H1 (cell line): ENCODE results near the gene EIPR1.

Experiments
- ATF3 ChIP-seq: IDR thresholded peaks from 2 replicates; pipeline ENCODE4 v1.6.1; 2011; ENCODE audit warnings: low read depth, mild to moderate bottlenecking, low read length; ENCODE audit not compliant: insufficient read depth
- CREB1 ChIP-seq: IDR thresholded peaks from 2 replicates; pipeline ENCODE4 v1.6.1; 2012; ENCODE audit warnings: inconsistent platforms
- CTCF ChIP-seq, 3 experiments: IDR thresholded peaks; 1 replicate in 2 of 3; 2 replicates in 1 of 3; pipeline versions ENCODE4 v1.5.1 to v1.6.1; 2011; ENCODE audit warnings: low read length in 3 of 3, mild to moderate bottlenecking in 3 of 3, inconsistent platforms in 2 of 3, low read depth in 1 of 3, moderate library complexity in 1 of 3; ENCODE audit not compliant: insufficient read depth in 1 of 3; ENCODE audit errors: control extremely low read depth in 1 of 3
- JUN ChIP-seq: IDR thresholded peaks from 2 replicates; pipeline ENCODE4 v1.6.1; 2011; ENCODE audit warnings: low read depth, mild to moderate bottlenecking, improper control_type of control experiment, low read length
- POLR2A ChIP-seq, 2 experiments: IDR thresholded peaks; 1 replicate in 1 of 2; 2 replicates in 1 of 2; pipeline ENCODE4 v1.6.1; 2011; ENCODE audit warnings: low read depth in 2 of 2, low read length in 2 of 2, mild to moderate bottlenecking in 2 of 2; ENCODE audit errors: control extremely low read depth in 1 of 2
- POU5F1 ChIP-seq: IDR thresholded peaks from 2 replicates; pipeline ENCODE4 v1.6.1; 2011; ENCODE audit warnings: low read depth, mild to moderate bottlenecking, low read length, moderate library complexity
- SP2 ChIP-seq: IDR thresholded peaks from 2 replicates; pipeline ENCODE4 v1.6.1; 2012; ENCODE audit warnings: mild to moderate bottlenecking, low read length, inconsistent platforms
- SRF ChIP-seq: IDR thresholded peaks from 2 replicates; pipeline ENCODE4 v1.6.1; 2011; ENCODE audit warnings: mild to moderate bottlenecking, low read depth, low read length, moderate library complexity
- TBP ChIP-seq: IDR thresholded peaks from 2 replicates; pipeline ENCODE4 v1.6.1; 2011; ENCODE audit warnings: low read depth, low read length, improper control_type of control experiment
- YY1 ChIP-seq: IDR thresholded peaks from 2 replicates; pipeline ENCODE4 v1.6.1; 2011; ENCODE audit warnings: low read depth, mild to moderate bottlenecking, low read length

- TF ChIP-seq CTCF (IDR thresholded peaks at IDR 0.05; ENCODE audit: control extremely low read depth in 1 of 3, insufficient read depth in 1 of 3, low read depth in 1 of 3, low read length in 3 of 3) (no peak), JUN (no peak), ATF3 (no peak), POLR2A (IDR thresholded peaks at IDR 0.05; ENCODE audit: control extremely low read depth in 1 of 2, low read depth in 2 of 2, low read length in 2 of 2) (no peak), YY1 (no peak), CREB1 (no peak), POU5F1 (no peak), SRF (no peak), TBP (no peak), SP2 (no peak)
These were observed 109.5 kb downstream of the EIPR1 start for GRCh38 chr2:3267869-3268704.
